DOHH2 (cell line): ENCODE measurements around the gene SLC38A3.

Experiments used
- CTCF ChIP-seq: fragments of 200-600 bp; sonication (generic); IDR thresholded peaks from one replicate; pipeline ENCODE4 v1.5.1; 2014; ENCODE audit warnings: antibody characterized with exemption, mild to moderate bottlenecking, low read depth, low read length; ENCODE audit not compliant: poor library complexity, severe bottlenecking
- EZH2phosphoT487 ChIP-seq: fragments of 200-600 bp; sonication (generic); IDR thresholded peaks from 2 replicates; pipeline ENCODE4 v1.6.1; 2017; ENCODE audit warnings: borderline replicate concordance, mild to moderate bottlenecking, antibody characterized with exemption, low read length, moderate library complexity, mixed read lengths

DNA sequence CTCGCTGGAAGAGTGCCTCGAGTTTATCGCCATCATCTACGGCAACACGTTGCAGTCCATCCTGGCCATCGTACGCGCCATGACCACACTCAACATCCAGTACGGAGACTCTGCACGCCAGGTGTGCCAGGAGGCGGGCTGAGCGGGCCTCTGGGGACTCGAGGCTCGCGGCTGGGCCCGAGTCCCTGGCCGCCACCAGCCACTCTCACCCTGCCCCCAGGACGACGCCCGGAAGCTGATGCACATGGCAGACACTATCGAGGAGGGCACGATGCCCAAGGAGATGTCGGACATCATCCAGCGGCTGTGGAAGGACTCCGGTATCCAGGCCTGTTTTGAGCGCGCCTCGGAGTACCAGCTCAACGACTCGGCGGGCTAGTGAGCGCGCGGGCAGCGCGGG lies 11.8 kb upstream of the SLC38A3 start:
- TF ChIP-seq CTCF (no peak), EZH2phosphoT487 (no peak)
